HUES48 (cell line): ENCODE data around the gene VAT1.
"Not testable (repeated sequence)": the region's sequence is repeated elsewhere in the genome, so short reads cannot be mapped to it uniquely, and the experiment has no call there.

ENCODE experiments used
- H3K27ac ChIP-seq: one replicate; pipeline ENCODE4 v1.7.0; 2013; ENCODE audit warnings: low read depth, low read length, inconsistent platforms
- H3K27me3 ChIP-seq: 2 replicates; pipeline ENCODE4 v1.6.1; 2013; ENCODE audit warnings: mild to moderate bottlenecking, low read length; ENCODE audit not compliant: control insufficient read depth, insufficient read depth
- H3K36me3 ChIP-seq: 2 replicates; pipeline ENCODE4 v1.6.1; 2013; ENCODE audit warnings: low read length; ENCODE audit not compliant: control insufficient read depth, insufficient read depth
- H3K4me1 ChIP-seq: 2 replicates; pipeline ENCODE4 v1.6.1; 2013; ENCODE audit warnings: mild to moderate bottlenecking, low read length; ENCODE audit not compliant: control insufficient read depth, insufficient read depth
- H3K4me3 ChIP-seq: 2 replicates; pipeline ENCODE4 v1.5.1; 2013; ENCODE audit warnings: mild to moderate bottlenecking, low read depth, low read length
- H3K9ac ChIP-seq: 2 replicates; pipeline ENCODE4 v1.6.1; 2013; ENCODE audit warnings: mild to moderate bottlenecking, low read depth, low read length, moderate library complexity
- H3K9me3 ChIP-seq: 2 replicates; pipeline ENCODE4 v1.6.1; 2013; ENCODE audit warnings: low read length; ENCODE audit not compliant: control insufficient read depth, insufficient read depth

The VAT1 gene

DNA sequence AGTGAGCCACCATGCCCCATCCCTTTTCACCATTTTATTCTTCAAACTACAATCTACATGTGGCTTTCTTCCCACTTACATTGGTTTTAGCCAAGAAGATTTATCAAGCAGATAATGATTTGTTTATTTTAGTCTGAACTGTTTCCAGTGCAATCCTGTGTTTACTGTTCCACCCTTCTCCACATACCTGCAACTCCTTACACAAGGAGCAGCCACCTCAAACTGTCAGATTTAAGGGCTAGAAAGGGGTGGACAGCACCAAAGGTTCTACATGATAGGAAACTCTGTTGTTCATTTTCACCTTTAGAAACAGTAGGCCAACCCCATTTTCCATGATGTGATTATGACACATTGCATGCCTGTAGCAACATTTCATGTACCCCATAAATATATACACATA lies 39.9 kb downstream of the VAT1 start:
- H3K4me3 ChIP-seq, result no peak overlapping the region
- no peak overlapping the region for H3K27ac ChIP-seq
- peaks cover 17% of the 10 kb centered on the region for H3K36me3 ChIP-seq
- no peak overlapping the region for H3K9ac ChIP-seq
- H3K4me1 ChIP-seq, result 0 out of 2 replicates have a peak, but pooled peaks cover 7% of the 10 kb centered on the region
- no peaks in the 10 kb centered on the region for H3K9me3 ChIP-seq
- H3K27me3 ChIP-seq, result no peaks in the 10 kb centered on the region

GRCh38 chr17:42980766-42981397 lies 41.3 kb downstream of the VAT1 start:
- 0 out of 2 replicates have a peak, but pooled peaks cover 7% of the 10 kb centered on the region for H3K4me1 ChIP-seq
- peak overlapping the region; percentile 94 for H3K27ac ChIP-seq
- no peaks in the 10 kb centered on the region for H3K9me3 ChIP-seq
- peak overlapping the region; percentile 77 for H3K4me3 ChIP-seq
- peaks cover 10% of the 10 kb centered on the region; the same call in 1 of the 2 replicates for H3K36me3 ChIP-seq
- no peaks in the 10 kb centered on the region for H3K27me3 ChIP-seq
- peak overlapping the region; percentile 77 for H3K9ac ChIP-seq

- Histone ChIP-seq H3K36me3 (peaks cover 10% of the 10 kb centered on the region; the same call in 1 of the 2 replicates), H3K27ac (peak within 1 kb of the TSS; percentile 94), H3K27me3 (no peaks in the 10 kb centered on the region), H3K4me1 (0 out of 2 replicates have a peak, but pooled peaks cover 7% of the 10 kb centered on the region), H3K4me3 (peak within 1 kb of the TSS; percentile 77), H3K9ac (peak within 1 kb of the TSS; percentile 77), H3K9me3 (no peaks in the 10 kb centered on the region)
These were observed 41.9 kb downstream of the VAT1 start, which contains the start of gene RUNDC1 for GRCh38 chr17:42980274-42980765. TSS of gene RUNDC1 (plus strand) at chr17:42980565. CDS start at chr17:42980577, 12 bp downstream.

DNA sequence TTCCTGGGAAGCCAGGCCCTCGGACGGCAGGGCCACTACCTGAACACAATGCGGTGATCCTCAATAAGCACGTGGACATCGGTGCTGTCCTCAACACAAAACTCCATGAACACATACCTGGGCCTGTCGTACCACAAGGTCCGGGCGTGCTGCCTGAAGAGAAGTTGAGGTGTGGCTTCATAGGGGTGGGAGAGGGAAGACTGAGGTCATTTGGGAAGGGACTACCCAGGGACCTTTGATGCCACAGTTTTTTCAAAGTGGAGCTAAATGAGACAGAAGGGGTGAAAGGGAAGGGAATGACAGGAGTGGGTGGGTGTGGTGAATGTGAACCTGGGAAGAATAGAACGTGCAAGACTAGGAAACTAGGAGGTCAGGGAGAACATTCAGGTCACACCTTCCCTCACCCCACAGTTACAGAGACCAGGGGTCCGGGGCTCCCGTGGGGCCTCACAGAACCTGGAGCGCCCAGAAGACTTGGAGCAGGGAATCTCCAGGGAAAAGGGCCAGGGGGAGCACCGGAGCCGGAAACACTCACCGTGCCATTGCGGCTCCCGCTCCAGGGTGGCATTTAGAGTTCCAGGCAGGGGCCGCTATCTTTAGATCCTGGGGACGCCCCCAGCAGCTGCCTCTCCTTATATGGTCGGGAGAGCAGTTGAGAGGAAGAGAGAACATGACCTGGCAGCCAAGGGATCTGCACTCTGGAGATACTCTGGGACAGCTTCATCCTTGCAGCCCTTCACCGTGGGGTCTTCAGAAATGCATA lies 42.5 kb downstream of the VAT1 start, which contains the start of gene PTGES3L:
PTGES3L (minus strand) TSS at position 570 of the 763 bp plus-strand sequence; CDS start at position 543, 27 bp downstream.
- peak within 1 kb of the TSS; percentile 77 for H3K9ac ChIP-seq
- 0 out of 2 replicates have a peak, but pooled peaks cover 7% of the 10 kb centered on the region for H3K4me1 ChIP-seq
- no peaks in the 10 kb centered on the region for H3K27me3 ChIP-seq
- no peaks in the 10 kb centered on the region for H3K9me3 ChIP-seq
- H3K36me3 ChIP-seq, result peaks cover 5% of the 10 kb centered on the region; the same call in 1 of the 2 replicates
- peak within 1 kb of the TSS; percentile 94 for H3K27ac ChIP-seq
- H3K4me3 ChIP-seq, result peak within 1 kb of the TSS; percentile 77

GRCh38 chr17:42975701-42976100 lies 46.5 kb downstream of the VAT1 start:
- H3K4me3 ChIP-seq, H3K27ac ChIP-seq, H3K36me3 ChIP-seq, H3K9me3 ChIP-seq, H3K9ac ChIP-seq, H3K27me3 ChIP-seq, H3K4me1 ChIP-seq: not testable (repeated sequence)

DNA sequence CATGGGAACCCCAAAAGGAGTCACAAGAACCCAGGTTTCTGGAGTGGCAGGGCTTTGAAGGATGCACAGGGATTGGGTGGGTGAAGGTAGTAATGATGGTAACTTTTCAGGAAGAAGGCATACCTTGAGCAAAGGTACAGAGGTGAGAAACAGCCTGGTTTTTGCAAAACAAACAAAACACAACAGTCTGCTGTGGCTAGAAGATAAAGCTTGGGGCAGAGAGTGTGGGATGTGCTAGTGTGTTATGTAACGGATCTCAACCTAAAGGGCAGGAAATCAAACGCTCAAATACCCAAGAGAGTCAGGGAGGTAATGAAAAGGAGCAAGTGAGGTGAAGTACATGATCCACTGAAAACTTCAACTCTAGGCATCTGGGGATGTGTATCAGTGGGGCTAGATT lies 46.9 kb downstream of the VAT1 start:
- no peak overlapping the region for H3K9ac ChIP-seq
- no peaks in the 10 kb centered on the region for H3K4me1 ChIP-seq
- no peaks in the 10 kb centered on the region for H3K27me3 ChIP-seq
- no peak overlapping the region for H3K27ac ChIP-seq
- no peaks in the 10 kb centered on the region for H3K9me3 ChIP-seq
- H3K4me3 ChIP-seq, result no peak overlapping the region
- no peaks in the 10 kb centered on the region for H3K36me3 ChIP-seq

- not testable (repeated sequence) for H3K4me3 ChIP-seq, H3K4me1 ChIP-seq, H3K9ac ChIP-seq, H3K9me3 ChIP-seq, H3K36me3 ChIP-seq, H3K27ac ChIP-seq, H3K27me3 ChIP-seq
These were observed 48.9 kb downstream of the VAT1 start for GRCh38 chr17:42973323-42973722.

DNA sequence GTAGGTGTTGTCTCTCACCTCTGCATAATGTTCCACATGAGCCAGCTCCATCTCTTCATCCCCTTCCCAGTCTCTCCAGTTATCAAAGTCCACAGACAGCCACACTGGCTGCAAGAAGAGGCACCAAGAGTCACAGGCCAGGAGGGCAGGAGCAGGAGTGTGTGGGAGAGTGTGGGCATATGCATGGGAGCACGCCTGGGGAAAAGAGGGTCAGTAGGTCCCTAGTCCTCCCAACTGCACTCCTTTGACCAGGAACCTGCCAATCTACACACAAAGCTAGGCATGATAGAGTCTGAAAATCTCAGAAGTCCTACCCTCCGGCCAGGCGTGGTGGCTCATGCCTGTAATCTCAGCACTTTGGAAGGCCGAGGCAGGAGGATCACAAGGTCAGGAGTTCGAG lies 50.6 kb downstream of the VAT1 start:
- H3K9ac ChIP-seq, result no peak overlapping the region
- no peaks in the 10 kb centered on the region for H3K27me3 ChIP-seq
- no peaks in the 10 kb centered on the region for H3K36me3 ChIP-seq
- no peaks in the 10 kb centered on the region for H3K9me3 ChIP-seq
- H3K27ac ChIP-seq, result no peak overlapping the region
- no peak overlapping the region for H3K4me3 ChIP-seq
- no peaks in the 10 kb centered on the region for H3K4me1 ChIP-seq

GRCh38 chr17:42969001-42969581 lies 53.1 kb downstream of the VAT1 start:
- H3K36me3 ChIP-seq, result no peaks in the 10 kb centered on the region
- no peak overlapping the region for H3K9ac ChIP-seq
- no peaks in the 10 kb centered on the region for H3K9me3 ChIP-seq
- no peaks in the 10 kb centered on the region for H3K27me3 ChIP-seq
- no peak overlapping the region for H3K4me3 ChIP-seq
- H3K4me1 ChIP-seq, result no peaks in the 10 kb centered on the region
- H3K27ac ChIP-seq, result no peak overlapping the region

- Histone ChIP-seq H3K9me3 (no peaks in the 10 kb centered on the region), H3K27ac (no peak overlapping the region), H3K4me3 (no peak overlapping the region), H3K27me3 (no peaks in the 10 kb centered on the region), H3K9ac (no peak overlapping the region), H3K4me1 (no peaks in the 10 kb centered on the region), H3K36me3 (no peaks in the 10 kb centered on the region)
These were observed 54.3 kb downstream of the VAT1 start for GRCh38 chr17:42967925-42968324.
